ENCODE measurements around the gene SLC35E2B.

SLC35E2B gene

GRCh38 chr1:1612104-1612400 is 80.5 kb downstream of the SLC35E2B start:
- no peak for DNase-seq (ENCODE audit: low read depth)

DNA sequence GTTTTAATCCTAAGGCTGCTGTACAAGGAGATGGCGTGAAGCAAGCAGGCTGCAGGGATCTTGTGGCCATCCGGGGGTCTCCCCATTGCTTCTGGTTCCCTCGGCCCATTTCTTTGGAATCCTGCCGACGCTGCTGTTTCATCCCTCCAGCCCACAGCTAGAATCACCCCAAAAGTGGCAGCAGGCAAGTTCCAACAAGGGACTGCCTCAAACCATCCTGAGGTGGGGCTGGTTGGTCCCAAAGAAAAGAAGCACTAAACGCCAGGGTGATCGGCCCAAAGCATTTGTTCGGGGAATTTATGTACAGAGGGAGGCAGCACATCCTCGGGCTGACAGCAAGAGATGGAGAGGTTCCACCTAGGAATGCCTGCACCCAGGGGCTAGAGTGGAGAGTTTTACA is 81.8 kb downstream of the SLC35E2B start:
- no peak for DNase-seq (ENCODE audit: low read depth)

GRCh38 chr1:1609822-1610485 is 82.6 kb downstream of the SLC35E2B start:
- DNase-seq (ENCODE audit: low read depth), result no peak

All from T follicular helper cell (primary cell).